Measurements from ENCODE around the gene TUT4.

DNA sequence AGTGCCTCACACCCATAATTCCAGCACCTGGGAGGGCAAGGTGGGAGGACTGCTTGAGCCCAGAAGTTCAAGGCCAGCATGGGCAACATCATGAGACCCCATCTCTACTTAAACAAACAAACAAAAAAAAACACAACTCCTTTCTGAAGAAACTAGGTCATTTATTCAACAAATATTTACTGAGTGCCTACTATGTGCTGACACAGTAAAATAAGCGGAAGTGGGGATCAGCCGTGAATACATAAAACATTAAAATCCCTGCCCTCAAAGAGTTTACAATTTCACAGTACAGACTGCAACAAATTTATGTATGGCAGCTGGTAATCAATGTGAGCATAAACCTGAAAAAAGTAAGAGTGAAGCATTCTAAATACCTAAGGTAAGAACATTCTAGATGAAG, 65.3 kb downstream of the TUT4 start:
- TF ChIP-seq, protein P1, sequence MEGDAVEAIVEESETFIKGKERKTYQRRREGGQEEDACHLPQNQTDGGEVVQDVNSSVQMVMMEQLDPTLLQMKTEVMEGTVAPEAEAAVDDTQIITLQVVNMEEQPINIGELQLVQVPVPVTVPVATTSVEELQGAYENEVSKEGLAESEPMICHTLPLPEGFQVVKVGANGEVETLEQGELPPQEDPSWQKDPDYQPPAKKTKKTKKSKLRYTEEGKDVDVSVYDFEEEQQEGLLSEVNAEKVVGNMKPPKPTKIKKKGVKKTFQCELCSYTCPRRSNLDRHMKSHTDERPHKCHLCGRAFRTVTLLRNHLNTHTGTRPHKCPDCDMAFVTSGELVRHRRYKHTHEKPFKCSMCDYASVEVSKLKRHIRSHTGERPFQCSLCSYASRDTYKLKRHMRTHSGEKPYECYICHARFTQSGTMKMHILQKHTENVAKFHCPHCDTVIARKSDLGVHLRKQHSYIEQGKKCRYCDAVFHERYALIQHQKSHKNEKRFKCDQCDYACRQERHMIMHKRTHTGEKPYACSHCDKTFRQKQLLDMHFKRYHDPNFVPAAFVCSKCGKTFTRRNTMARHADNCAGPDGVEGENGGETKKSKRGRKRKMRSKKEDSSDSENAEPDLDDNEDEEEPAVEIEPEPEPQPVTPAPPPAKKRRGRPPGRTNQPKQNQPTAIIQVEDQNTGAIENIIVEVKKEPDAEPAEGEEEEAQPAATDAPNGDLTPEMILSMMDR (conservative IDR thresholded peaks at IDR 0.05): no peak
- no peak for TF ChIP-seq ZFX (IDR thresholded peaks at IDR 0.05)

All from C4-2B (cell line).